SK-N-DZ (cell line): Measurements from ENCODE around the gene TKTL2. TPM values are rescaled to one million over a fixed set of nuclear protein-coding genes. Genes with fewer than 3 reads are reported as not detected.
A peak's percentile ranks its signal among the peaks of the same experiment; 100 is the strongest.

Source experiments
- DNase-seq: peaks from one replicate; pipeline ENCODE4 v3.0.0-alpha.2; 2015; ENCODE audit warnings: low spot score
- polyA plus RNA-seq, 2 experiments: library from polyadenylated mRNA; depleted of rRNA; stranded (reverse); fragments of >200 nt; gene quantifications; 2 replicates each; pipeline ENCODE4 v1.2.3, GENCODE V29; 2014

TKTL2 gene
- 0.05 and 0.08 TPM in 2 replicates for polyA plus RNA-seq (2014; cell fraction: cytosol; rRNA removed)
- polyA plus RNA-seq (2014; cell fraction: nucleus; rRNA removed): 0.11 TPM in 1 of 2 replicates, not detected in the other

- no peak for DNase-seq
Measured at GRCh38 chr4:163473576-163473975, at the start of gene TKTL2. TKTL2 (minus strand) TSS chr4:163473754; CDS start chr4:163473734, 20 bp downstream.

GRCh38 chr4:163515198-163515597 lies 41.6 kb upstream of the TKTL2 start:
- DNase-seq: no peak

- DNase-seq: no peak
Measured at GRCh38 chr4:163505374-163505773, 31.8 kb upstream of the TKTL2 start.

GRCh38 chr4:163500586-163500985 lies 27.0 kb upstream of the TKTL2 start:
- no peak for DNase-seq

GRCh38 chr4:163495900-163496299 lies 22.3 kb upstream of the TKTL2 start:
- DNase-seq: no peak

- peak; percentile 94 for DNase-seq
Measured at GRCh38 chr4:163494360-163495241, 21.0 kb upstream of the TKTL2 start, which contains the start of gene TMA16. TMA16 (plus strand) TSS chr4:163494690; CDS start chr4:163494802, 112 bp downstream.

GRCh38 chr4:163493643-163494359 lies 20.2 kb upstream of the TKTL2 start:
- DNase-seq: no peak

GRCh38 chr4:163492951-163493504 lies 19.5 kb upstream of the TKTL2 start:
- DNase-seq: no peak

- DNase-seq: no peak
Measured at GRCh38 chr4:163489929-163490328, 16.4 kb upstream of the TKTL2 start.

GRCh38 chr4:163486321-163486720 lies 12.8 kb upstream of the TKTL2 start:
- no peak for DNase-seq

GRCh38 chr4:163485589-163485988 lies 12.0 kb upstream of the TKTL2 start:
- DNase-seq: no peak

GRCh38 chr4:163484906-163485305 lies 11.4 kb upstream of the TKTL2 start:
- DNase-seq: peak; percentile 49

GRCh38 chr4:163482190-163482589 lies 8.6 kb upstream of the TKTL2 start:
- DNase-seq: no peak

- DNase-seq: no peak
Measured at GRCh38 chr4:163476761-163477438, 3.3 kb upstream of the TKTL2 start.

- no peak for DNase-seq
Measured at GRCh38 chr4:163474027-163474426, 473 bp upstream of the TKTL2 start.

- DNase-seq: no peak
Measured at GRCh38 chr4:163473130-163473529, 424 bp downstream of the TKTL2 start.

- DNase-seq: no peak
Measured at GRCh38 chr4:163470391-163470790, 3.2 kb downstream of the TKTL2 start.

GRCh38 chr4:163467082-163467770 lies 6.3 kb downstream of the TKTL2 start:
- no peak for DNase-seq

- no peak for DNase-seq
Measured at GRCh38 chr4:163462556-163462955, 11.0 kb downstream of the TKTL2 start.

GRCh38 chr4:163448540-163449203 lies 24.9 kb downstream of the TKTL2 start:
- DNase-seq: no peak
